OCI-LY1 (cell line): ENCODE data around the gene BICDL2.

Source experiments
- CTCF ChIP-seq: fragments of 200-600 bp; sonication (generic), shearing (Covaris generic); IDR thresholded peaks from 2 replicates; pipeline ENCODE4 v1.5.1; 2017; ENCODE audit warnings: mild to moderate bottlenecking, antibody characterized with exemption, low read length, moderate library complexity, mixed read lengths
- EZH2 ChIP-seq: fragments of 200-600 bp; sonication (generic), shearing (Covaris generic); IDR thresholded peaks from 2 replicates; pipeline ENCODE4 v1.8.0; 2017; ENCODE audit warnings: borderline replicate concordance, mixed run types, mild to moderate bottlenecking, antibody characterized with exemption, low read length, moderate library complexity, mixed read lengths

- TF ChIP-seq CTCF: no peak
- no peak for TF ChIP-seq EZH2
Observed at GRCh38 chr16:3056336-3057180, 19.8 kb upstream of the BICDL2 start.
